Spinal cord (tissue), 10 donors: ENCODE measurements around the gene DYNC1H1. TPM values are rescaled to one million over a fixed set of nuclear protein-coding genes. Genes with fewer than 3 reads are reported as not detected.

Source experiments
- DNase-seq, 6 donors: peaks; one replicate each; pipeline versions ENCODE4 v3.0.0 to v3.0.0-alpha.2; 2013 to 2015; ENCODE audit warnings: low spot score in 6 of 6, low read depth in 4 of 6
- H3K27ac ChIP-seq: one replicate; pipeline ENCODE4 v1.5.1; 2013; ENCODE audit warnings: low read depth, low read length, control low read depth
- H3K27me3 ChIP-seq: one replicate; pipeline ENCODE4 v1.6.1; 2013; ENCODE audit warnings: low read length; ENCODE audit not compliant: control insufficient read depth, insufficient read depth
- H3K36me3 ChIP-seq: one replicate; pipeline ENCODE4 v1.6.1; 2013; ENCODE audit warnings: low read length; ENCODE audit not compliant: control insufficient read depth, insufficient read depth
- H3K4me1 ChIP-seq: one replicate; pipeline ENCODE4 v1.6.1; 2013; ENCODE audit warnings: low read length; ENCODE audit not compliant: control insufficient read depth, insufficient read depth
- H3K4me3 ChIP-seq: one replicate; pipeline ENCODE4 v1.5.1; 2013; ENCODE audit warnings: low read depth, low read length, control low read depth
- H3K9me3 ChIP-seq: one replicate; pipeline ENCODE4 v1.6.1; 2013; ENCODE audit warnings: low read length; ENCODE audit not compliant: control insufficient read depth, insufficient read depth
- WGBS: methylation state at CpG from one replicate; pipeline ENCODE4 v1.1.5; 2013; ENCODE audit warnings: missing lambda C conversion rate; ENCODE audit not compliant: insufficient coverage; 5-methylcytosine and 5-hydroxymethylcytosine counted together
- polyA plus RNA-seq, 2 donors: library from polyadenylated mRNA; unstranded; fragments of 120-200 nt; gene quantifications; one replicate each; pipeline ENCODE4 v1.2.1, GENCODE V29; 2013; ENCODE audit not compliant: insufficient read length in 2 of 2
- total RNA-seq, 2 donors: library from RNA; depleted of rRNA in 1 of 2; stranded (reverse); fragments of 120-200 nt in 1 of 2; fragments of >200 nt in 1 of 2; gene quantifications; one replicate each; pipeline versions ENCODE4 v1.2.3 to v1.2.4, GENCODE V29; 2013 to 2014
- donor health status: healthy.

DYNC1H1 gene
- total and polyA plus RNA-seq, 4 donors = 534 to 818 (median 636) TPM

DNA sequence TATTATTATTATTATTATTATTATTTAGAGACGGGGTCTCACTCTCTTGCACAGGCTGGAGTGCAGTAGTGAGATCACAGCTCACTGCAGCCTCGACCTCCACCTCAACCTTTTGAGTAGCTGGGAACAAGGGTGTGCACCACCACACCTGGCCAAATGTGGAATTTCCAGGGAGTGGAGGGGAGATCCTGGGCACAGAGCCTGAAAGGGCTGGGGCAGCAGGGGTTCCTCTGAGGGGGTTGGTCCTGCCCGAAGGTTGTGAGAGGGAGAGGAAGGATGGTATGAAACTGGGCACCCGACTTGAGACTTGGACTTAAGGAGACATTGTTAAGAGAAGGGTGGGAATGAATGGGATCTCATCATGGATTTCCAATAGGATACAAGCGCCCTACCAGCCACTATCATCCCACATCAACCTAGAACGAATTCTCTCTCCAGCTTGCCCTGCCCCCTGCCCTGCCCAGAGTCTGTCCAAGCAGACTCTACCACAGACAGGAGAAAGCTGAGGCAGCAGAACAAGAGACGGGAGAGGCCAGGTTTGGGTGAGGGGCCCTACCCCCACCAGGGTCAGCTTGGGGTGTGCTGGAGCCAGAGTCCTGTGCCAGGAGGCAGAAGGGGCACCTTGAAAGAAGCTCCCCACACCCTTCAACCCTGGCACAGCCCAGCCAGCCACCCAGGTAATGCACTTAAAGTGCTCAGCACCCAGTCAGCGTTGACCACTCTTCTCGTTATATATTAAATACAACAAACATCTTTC is 2.4 kb upstream of the DYNC1H1 start:
- H3K27me3 ChIP-seq = no peaks in the 10 kb centered on the region
- peaks cover 26% of the 10 kb centered on the region for H3K4me1 ChIP-seq
- peaks cover 3% of the 10 kb centered on the region for H3K36me3 ChIP-seq
- H3K4me3 ChIP-seq = no peak overlapping the region
- 88% methylated on average over 7 of the region's 9 CpGs for WGBS
- DNase-seq = no peak
- H3K27ac ChIP-seq = peak overlapping the region; percentile 52
- H3K9me3 ChIP-seq = no peaks in the 10 kb centered on the region

DNA sequence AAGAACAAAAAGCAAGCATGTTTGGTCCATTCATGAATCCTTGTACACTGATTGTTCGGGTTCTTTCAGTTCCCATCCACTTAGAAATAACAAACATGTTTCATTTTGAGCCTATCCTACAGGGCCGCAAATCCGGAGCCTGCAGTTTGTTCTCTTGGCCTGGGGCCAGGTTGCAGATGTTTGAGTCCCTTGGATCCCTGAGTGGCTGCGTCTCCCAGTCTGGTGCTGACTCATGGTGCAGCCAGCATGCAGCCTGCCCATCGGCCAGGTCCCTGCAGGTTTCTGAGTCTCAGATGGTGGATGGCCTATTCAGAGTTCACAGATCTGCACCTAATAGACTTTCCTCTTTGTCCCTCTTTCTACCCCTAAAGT is 1.9 kb upstream of the DYNC1H1 start:
- Histone ChIP-seq H3K4me3 (no peak overlapping the region), H3K36me3 (peaks cover 3% of the 10 kb centered on the region), H3K27ac (peak overlapping the region; percentile 52), H3K4me1 (peaks cover 26% of the 10 kb centered on the region), H3K27me3 (no peaks in the 10 kb centered on the region), H3K9me3 (no peaks in the 10 kb centered on the region)
- WGBS = 49% methylated on average over 5 of the region's 5 CpGs
- DNase-seq = peak in 2 of 6 donors; percentile 76

DNA sequence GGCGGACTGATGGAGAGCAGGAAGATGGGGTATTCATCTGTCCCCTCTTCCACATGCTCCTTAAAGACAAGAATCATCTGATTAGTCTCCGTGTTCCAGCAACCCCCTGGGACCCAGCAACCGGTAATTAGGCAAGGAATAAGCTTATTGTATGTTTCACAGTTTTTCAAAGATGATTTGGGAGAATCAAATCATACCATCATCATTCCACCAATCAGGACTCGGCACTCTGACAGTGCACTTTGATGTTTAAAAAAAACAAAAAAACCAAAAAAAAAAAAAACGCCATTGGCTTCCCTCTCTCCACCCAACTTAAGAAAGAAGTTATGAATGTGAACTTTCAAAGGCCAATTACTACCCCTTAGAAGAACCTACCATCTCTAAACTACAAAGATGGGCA is 1.3 kb upstream of the DYNC1H1 start:
- no peak overlapping the region for H3K4me3 ChIP-seq
- peak in 1 of 6 donors; percentile 22 for DNase-seq
- peak overlapping the region; percentile 52 for H3K27ac ChIP-seq
- H3K9me3 ChIP-seq = no peaks in the 10 kb centered on the region
- peaks cover 3% of the 10 kb centered on the region for H3K36me3 ChIP-seq
- H3K4me1 ChIP-seq = peaks cover 28% of the 10 kb centered on the region
- no peaks in the 10 kb centered on the region for H3K27me3 ChIP-seq
- WGBS = no CpG with 5 or more reads among the region's 5 CpGs

DNA sequence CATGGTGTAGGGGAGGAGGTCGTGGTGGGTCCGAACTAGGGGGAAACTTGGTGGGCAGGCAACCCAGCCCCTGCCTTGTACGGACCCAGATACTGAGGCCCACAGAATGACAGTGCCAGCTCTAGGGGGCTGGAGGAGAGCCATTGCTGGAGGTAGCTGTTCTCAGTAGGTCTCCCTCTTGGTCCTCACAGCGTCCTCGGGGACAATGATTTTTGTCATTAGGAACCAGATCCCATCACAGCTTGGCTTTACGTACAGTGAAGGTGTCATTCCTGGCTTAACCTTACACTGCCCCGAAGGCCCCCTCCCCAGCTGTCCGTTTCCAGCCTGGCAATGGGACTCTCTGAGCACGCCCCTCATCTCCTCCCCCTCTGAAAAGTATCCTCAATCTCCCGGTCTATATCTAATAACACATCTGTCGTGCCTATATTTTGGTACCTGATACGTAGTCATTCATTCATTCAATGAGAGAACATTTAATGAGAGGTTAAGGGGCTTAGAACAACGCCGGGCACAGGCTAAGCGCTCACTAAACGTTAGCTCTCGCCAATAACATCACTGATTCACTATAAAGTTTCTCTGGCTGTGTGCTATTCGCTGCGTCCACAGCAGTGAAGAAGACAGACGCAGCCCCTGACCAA is 597 bp upstream of the DYNC1H1 start:
- peaks cover 33% of the 10 kb centered on the region for H3K4me1 ChIP-seq
- no peaks in the 10 kb centered on the region for H3K9me3 ChIP-seq
- 52% methylated on average over 14 of the region's 20 CpGs for WGBS
- H3K27me3 ChIP-seq = no peaks in the 10 kb centered on the region
- DNase-seq = no peak
- H3K27ac ChIP-seq = peak overlapping the region; percentile 48
- peaks cover 6% of the 10 kb centered on the region for H3K36me3 ChIP-seq
- H3K4me3 ChIP-seq = no peak overlapping the region

DNA sequence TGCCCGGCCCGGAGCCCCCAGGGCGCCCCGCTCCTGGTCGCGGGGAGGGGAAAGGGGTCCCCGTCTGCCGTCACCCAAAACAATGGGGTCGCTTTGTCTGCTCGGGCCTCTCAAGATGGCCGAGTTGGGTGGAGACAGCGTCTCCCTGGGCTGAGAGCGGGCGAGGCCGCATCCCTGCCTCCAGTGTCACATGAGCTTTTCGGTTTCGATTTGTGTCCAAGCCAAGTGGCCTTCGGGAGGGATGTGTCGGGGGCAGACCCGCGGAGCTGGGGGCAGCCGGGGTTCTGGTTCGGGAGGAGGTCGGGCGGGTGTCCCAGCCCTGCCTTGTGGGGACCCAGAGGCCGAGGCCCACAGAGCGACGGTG is 790 bp downstream of the DYNC1H1 start:
- H3K4me1 ChIP-seq = peaks cover 33% of the 10 kb centered on the region
- peaks cover 6% of the 10 kb centered on the region for H3K36me3 ChIP-seq
- H3K4me3 ChIP-seq = peak overlapping the region; percentile 90
- no peaks in the 10 kb centered on the region for H3K9me3 ChIP-seq
- 0% methylated on average over 28 of the region's 28 CpGs for WGBS
- H3K27me3 ChIP-seq = no peaks in the 10 kb centered on the region
- H3K27ac ChIP-seq = peak overlapping the region; percentile 96
- peak in 4 of 6 donors; percentile 53 to 84 (median 69) for DNase-seq

DNA sequence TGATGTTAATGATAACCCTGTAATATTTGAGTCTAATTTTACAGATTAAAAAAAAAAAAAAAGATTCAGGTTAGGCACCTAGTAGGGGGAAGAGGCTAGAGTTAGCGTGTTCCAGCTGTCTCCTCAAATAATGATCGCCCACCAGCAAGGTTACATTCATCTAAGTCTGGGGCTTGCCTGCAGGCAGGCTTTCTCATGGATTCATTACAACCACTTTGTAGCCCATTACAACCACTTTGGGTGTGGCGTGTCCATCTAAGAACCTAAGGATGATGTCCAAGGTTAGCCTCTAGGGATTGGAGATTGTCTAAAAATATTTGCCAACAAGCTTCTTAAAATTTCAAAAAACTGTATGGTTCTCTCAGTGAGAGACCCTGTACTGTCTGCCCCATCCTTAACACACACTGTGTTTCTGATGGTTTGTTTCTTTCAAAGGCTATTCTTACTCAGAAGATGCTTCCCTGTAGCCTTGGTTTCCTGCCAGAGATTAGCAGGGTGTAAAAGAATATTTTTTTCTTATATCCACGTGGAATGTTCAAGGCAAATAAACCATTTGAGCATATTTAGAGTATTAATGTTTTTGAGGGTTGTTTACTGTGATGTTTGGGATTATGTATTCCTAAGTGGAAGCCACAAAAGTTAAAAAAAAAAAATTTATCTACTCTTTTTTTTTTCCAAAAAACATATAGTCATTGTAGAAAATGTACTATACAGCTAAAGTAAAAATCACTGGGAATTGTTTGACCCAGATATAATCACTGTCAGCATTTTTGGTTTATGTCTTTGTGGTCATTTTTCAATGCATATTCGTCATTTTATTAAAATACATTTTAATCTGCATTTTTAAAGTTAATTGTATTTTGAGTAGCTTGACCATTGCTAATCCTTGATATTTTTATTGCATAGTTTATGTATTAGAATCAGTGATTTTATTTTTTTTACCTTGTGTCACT is 1.7 kb downstream of the DYNC1H1 start:
- no peaks in the 10 kb centered on the region for H3K9me3 ChIP-seq
- peaks cover 6% of the 10 kb centered on the region for H3K36me3 ChIP-seq
- WGBS = no CpG with 5 or more reads among the region's 5 CpGs
- no peaks in the 10 kb centered on the region for H3K27me3 ChIP-seq
- H3K4me1 ChIP-seq = peaks cover 34% of the 10 kb centered on the region
- H3K4me3 ChIP-seq = peak overlapping the region; percentile 90
- peak overlapping the region; percentile 96 for H3K27ac ChIP-seq
- DNase-seq = peak in 2 of 6 donors; percentile 24 to 36

DNA sequence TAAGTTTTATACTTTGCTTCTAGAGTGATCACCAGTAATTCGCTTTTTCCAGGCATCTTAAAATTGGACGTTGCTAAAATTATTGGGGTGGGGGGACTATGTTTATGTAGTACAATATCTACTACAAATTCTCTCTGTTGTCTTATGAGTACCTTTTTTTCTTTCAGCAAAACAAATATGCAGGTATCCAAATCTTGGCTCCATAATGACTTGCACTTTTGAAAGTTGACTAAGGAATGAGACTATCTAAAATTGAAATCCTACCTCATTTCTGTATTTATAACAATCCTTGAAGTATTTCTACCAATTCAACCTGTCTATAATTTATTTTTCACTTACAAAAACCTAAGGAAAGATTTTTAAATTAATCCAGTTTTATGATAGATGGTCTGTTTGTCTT is 2.4 kb downstream of the DYNC1H1 start:
- Histone ChIP-seq H3K4me3 (no peak overlapping the region), H3K9me3 (no peaks in the 10 kb centered on the region), H3K27ac (no peak overlapping the region), H3K36me3 (peaks cover 6% of the 10 kb centered on the region), H3K4me1 (peaks cover 29% of the 10 kb centered on the region), H3K27me3 (no peaks in the 10 kb centered on the region)
- no peak for DNase-seq
- no CpG with 5 or more reads among the region's 2 CpGs for WGBS

DNA sequence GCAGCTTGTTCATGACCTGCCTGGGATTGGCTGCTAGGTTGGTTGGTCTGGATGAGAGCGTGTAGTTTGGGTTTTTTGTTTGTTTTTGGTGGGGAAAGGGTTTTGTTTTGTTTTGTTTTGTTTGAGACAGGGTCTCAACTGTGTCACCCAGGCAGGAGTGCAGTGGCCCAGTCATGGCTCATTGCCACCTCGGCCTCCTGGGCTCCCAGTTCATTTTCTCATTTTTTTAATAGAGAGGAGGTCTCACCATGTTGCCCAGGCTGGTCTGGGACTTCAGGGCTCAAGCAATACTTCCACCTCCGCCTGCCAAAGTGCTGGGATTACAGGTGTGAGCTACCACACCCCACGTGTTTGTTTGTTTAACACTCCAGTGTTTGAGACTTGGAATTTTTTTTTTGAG is 3.8 kb downstream of the DYNC1H1 start:
- Histone ChIP-seq H3K27me3 (no peaks in the 10 kb centered on the region), H3K9me3 (no peaks in the 10 kb centered on the region), H3K36me3 (peaks cover 6% of the 10 kb centered on the region), H3K27ac (no peak overlapping the region), H3K4me1 (peaks cover 21% of the 10 kb centered on the region), H3K4me3 (no peak overlapping the region)
- 90% methylated on average over 2 of the region's 4 CpGs for WGBS
- no peak for DNase-seq

DNA sequence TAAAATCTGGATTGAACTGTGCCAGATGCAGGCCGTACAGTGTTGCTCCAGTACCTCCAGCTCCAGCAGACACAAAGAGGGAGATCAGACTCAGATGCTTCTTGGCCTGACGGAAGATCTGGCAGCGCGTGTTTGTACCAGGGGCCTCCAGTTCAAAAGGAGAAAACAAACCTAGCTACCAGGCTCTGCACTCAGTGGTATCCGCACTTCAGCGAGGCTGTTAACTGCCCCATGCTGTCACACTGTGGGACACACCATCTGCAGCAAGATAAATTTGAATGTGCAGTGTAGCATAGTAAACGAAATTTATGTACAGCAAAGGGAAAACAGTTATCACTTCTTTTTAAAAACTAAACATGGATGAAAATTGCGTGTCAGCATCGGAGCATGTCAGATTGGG is 5.1 kb downstream of the DYNC1H1 start:
- Histone ChIP-seq H3K27ac (peak overlapping the region; percentile 13), H3K36me3 (peaks cover 5% of the 10 kb centered on the region), H3K4me3 (no peak overlapping the region), H3K4me1 (peaks cover 12% of the 10 kb centered on the region), H3K9me3 (no peaks in the 10 kb centered on the region), H3K27me3 (no peaks in the 10 kb centered on the region)
- DNase-seq = peak in 1 of 6 donors; percentile 80
- WGBS = 43% methylated on average over 5 of the region's 9 CpGs
